Breast epithelium (tissue), 3 donors: Measurements from ENCODE around the gene CCDC57.

Experiments used
- POLR2A ChIP-seq: fragments of 450-650 bp; IDR thresholded peaks from one replicate; pipeline ENCODE4 v1.6.1; 2016; ENCODE audit warnings: antibody characterized with exemption, mild to moderate bottlenecking, moderate library complexity
- POLR2AphosphoS5 ChIP-seq, 3 donors: sonication (generic); formaldehyde crosslinking; IDR thresholded peaks; one replicate each; pipeline ENCODE4 v1.6.1; 2017; ENCODE audit warnings: antibody characterized with exemption in 3 of 3

DNA sequence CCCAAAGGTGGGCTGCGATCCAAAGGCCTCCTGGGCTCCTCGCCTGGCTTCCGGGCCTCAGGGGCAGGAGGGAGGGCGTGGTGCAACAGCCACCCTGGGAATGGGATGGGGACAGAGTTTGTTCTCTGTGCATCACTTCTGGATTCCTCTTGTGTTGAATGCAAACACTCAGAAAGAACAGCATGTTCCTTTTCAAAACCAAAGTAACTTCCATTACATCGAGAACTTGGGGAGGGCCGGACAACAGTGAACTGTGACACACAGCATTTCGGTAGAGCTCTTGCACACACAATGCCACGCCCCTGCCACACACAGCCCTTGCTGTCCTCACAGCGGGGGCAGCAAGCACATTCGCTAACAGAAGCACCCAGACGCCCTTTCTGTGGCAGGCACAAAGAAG lies 78.5 kb downstream of the CCDC57 start:
- no peak for TF ChIP-seq POLR2A
- TF ChIP-seq POLR2AphosphoS5 (IDR thresholded peaks at IDR 0.05) = peak; percentile 29 to 60 (median 35)
